HG02973 (cell line): ENCODE data around the gene NDOR1.
"Not testable (repeated sequence)": the region's sequence is repeated elsewhere in the genome, so short reads cannot be mapped to it uniquely, and the experiment has no call there.

Experiments used
- ATAC-seq: cut with Tn5 transposase; IDR thresholded peaks from one replicate; pipeline ENCODE4 v1.9.1; 2021; ENCODE audit warnings: moderate library complexity; ENCODE audit not compliant: unreplicated experiment

Gene NDOR1

DNA sequence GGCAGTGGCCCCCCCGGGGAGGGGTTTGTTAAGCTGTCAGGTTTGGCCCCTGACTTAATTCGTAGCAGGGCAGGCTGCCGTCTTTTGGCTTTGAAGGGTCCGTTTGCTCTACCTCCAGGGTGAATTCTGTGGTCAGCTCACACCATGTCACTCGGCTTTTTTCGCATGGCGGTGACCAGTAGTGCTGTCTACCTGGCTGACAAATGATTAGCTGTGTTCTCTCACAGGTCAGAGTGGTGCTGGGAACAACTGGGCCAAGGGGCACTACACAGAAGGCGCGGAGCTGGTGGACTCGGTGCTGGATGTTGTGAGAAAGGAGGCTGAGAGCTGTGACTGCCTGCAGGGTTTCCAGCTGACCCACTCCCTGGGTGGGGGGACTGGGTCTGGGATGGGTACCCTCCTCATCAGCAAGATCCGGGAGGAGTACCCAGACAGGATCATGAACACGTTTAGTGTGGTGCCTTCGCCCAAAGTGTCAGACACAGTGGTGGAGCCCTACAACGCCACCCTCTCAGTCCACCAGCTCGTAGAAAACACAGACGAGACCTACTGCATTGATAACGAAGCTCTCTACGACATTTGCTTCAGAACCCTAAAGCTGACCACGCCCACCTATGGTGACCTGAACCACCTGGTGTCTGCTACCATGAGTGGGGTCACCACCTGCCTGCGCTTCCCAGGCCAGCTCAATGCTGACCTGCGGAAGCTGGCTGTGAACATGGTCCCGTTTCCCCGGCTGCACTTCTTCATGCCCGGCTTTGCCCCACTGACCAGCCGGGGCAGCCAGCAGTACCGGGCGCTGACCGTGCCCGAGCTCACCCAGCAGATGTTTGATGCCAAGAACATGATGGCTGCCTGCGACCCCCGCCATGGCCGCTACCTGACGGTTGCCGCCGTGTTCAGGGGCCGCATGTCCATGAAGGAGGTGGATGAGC, 37.0 kb downstream of the NDOR1 start:
- no peak for ATAC-seq

DNA sequence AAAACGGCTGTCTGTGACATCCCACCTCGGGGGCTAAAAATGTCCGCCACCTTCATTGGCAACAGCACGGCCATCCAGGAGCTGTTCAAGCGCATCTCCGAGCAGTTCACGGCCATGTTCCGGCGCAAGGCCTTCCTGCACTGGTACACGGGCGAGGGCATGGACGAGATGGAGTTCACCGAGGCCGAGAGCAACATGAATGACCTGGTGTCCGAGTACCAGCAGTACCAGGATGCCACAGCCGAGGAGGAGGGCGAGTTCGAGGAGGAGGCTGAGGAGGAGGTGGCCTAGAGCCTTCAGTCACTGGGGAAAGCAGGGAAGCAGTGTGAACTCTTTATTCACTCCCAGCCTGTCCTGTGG, 37.7 kb downstream of the NDOR1 start:
- ATAC-seq = not testable (repeated sequence)

DNA sequence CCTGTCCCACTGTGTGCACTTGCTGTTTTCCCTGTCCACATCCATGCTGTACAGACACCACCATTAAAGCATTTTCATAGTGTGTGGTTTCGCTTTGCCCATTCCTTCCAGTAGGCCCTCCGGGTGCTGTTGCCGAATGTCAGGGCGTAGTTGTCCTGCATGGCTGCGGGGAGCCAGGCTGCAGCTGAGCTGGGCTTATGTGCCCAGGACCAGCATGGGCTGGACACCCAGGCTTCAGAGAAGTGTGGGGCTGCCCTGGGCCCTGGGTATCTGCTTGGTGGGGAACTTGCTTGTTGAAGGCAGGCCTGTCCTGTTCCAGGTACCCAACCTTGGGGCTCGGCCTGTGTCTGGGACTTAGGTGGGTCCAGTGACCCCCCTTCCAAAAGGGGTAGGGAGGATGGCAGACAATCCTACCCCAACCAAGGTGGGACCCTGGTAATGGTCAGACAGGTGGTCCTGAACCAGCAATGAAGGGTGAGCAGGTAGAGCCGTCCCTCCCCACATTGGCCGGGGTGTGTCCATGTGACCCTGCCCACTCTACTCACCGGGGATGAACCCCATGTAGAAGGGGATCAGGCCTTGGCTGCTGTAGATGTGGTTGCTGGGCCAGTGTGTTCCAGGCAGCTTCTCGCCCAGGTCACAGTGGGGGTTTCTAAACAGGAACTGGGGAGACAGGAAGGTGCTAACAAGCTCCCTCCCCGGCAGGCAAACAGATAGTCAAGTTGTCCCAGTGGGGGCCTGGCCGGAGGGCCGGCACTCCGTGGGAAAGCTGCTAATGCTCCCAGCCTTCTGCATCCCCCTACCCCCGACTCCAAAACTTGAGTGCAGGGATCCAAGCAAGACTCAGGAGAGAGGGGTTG, 38.4 kb downstream of the NDOR1 start:
- ATAC-seq = no peak

DNA sequence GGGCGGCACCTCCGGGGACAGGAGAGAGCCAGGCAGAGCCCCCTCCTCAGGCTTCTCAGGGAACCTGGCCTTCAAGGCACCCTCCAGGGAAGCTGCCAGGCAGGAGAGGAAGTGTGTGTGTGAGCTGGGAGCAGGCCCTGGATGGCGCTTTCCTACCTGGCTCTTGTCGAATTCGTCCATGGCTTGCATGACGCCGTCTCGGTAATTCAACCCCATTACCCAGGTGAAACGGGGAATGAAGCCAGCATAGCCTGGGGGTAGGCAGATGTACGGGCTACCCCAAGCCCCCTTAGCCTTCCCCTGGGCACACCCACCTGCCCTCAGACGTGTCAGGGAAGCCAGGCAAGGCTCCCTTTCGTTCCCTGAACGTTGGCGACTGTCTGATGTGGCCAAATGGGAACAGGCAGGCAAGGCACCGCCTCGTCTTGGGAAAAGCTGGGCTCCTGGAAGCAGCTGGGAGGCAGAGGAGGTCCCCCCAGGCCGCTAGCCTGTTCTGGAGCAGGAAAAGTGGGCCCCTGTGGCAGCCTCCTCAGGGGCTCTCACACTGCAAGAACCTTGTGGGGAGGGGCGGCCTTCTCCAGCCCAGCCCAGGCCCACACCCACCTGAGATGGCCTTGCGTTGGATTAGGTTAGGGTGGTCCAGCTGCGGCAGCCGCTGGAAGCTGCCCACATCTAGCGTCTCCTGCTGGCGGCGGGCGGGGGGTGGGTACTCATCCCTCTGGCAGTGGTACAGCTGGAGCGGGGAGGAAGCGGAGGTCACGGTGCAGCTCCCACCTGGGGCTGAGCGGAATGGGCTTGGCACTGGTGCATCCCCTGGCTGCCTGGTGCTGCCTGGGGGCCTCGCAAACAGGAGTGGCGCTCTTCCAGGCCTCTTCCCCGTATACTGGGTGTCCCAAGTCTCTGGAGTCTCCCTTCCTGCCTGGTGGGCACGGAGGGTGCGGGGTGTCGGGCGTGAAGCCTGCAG, 39.3 kb downstream of the NDOR1 start:
- ATAC-seq = no peak

DNA sequence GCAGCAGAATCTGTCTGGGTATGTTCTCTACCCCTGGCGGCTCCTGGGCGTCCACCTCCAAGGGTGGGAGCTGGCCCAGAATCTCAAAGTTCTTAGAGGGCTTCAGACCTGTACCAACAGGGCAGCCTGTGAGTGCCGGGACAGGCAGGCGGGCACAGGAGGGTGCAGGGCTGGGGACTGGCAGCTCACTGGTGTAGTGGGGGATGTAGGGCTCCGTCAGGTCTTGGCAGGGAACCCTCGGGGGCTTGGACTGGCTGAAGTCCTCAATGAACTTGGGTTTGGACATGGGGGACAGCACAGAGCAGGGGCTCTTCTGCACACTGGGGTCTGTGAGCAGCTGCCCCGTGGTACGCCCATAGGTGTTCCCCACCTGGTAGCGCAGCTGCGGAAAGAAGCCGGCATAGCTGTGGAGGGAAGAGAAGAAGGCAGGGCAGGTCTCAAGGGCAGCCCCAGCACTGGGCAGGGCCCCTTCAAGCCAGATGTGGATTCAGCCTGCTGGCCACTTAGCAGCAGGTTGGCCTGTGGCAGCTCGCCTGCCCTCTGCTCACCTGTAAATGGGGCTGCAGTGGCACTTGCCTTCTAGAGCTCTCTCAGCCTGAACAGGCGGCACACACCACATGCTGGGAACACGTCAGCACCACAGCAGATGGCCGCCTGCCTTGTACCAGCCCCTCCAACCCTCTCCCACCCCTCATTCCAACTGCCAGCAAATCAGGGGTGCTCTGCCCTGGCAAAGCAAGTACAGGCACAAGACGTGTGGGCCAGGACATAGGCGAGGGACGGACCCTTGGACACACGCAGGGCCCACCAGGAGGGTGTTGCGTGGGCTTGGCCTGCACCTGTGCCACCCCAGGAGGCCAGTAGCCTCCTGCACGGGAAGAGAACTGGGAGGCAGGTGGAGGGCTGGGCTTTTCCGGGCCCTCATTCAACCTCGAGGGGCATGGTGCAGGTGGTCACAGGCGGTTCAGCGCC, 40.2 kb downstream of the NDOR1 start:
- ATAC-seq = no peak

DNA sequence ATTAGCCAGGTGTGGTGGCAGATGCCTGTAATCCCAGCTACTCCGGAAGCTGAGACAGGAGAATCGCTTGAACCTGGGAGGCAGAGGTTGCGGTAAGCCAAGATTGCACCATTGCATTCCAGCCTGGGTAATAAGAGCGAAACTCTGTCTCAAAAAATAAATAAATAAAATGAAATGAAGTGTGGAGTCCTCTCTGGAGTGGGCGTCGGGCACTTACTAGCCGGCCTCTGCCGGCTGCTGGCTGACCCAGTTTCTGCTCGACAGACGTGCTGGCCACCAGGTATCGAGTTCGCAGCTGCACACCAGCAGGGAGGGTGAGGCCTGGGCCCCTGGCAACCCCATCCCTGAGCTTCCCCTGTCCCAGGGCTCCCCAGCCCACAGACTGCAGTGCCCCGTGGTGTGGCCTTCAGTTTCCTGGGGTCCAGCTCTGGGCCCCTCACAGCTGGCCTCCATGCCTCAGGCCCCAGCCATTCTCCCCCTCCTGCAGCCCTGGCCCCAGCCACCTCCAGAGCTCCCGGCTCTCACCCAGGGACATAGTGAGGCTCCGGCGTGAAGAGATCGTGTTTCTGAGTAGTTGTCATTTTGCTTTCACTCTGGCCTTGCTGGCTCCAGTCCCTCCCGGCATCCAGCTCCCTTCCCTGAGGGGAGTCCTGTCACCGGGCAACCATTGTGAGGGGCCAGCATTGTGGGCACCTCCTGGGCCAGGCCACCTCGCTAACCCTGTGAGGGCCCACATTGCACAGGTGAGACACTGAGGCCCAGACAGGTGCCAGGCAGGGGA, 41.8 kb downstream of the NDOR1 start:
- ATAC-seq = no peak

DNA sequence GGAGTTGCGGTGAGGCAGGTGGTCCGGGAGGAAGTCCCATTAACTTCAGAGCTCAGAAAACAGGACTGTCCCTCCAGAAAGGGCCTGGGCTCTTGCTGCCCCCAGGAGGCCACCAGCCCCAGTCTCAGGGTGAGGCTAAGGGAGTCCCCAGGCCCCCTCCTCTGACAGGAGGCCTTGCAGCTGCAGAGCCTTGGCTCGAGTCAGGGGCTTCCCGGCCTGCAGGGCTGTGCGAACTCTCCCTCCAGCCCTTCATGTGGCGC, 42.3 kb downstream of the NDOR1 start:
- ATAC-seq = no peak

DNA sequence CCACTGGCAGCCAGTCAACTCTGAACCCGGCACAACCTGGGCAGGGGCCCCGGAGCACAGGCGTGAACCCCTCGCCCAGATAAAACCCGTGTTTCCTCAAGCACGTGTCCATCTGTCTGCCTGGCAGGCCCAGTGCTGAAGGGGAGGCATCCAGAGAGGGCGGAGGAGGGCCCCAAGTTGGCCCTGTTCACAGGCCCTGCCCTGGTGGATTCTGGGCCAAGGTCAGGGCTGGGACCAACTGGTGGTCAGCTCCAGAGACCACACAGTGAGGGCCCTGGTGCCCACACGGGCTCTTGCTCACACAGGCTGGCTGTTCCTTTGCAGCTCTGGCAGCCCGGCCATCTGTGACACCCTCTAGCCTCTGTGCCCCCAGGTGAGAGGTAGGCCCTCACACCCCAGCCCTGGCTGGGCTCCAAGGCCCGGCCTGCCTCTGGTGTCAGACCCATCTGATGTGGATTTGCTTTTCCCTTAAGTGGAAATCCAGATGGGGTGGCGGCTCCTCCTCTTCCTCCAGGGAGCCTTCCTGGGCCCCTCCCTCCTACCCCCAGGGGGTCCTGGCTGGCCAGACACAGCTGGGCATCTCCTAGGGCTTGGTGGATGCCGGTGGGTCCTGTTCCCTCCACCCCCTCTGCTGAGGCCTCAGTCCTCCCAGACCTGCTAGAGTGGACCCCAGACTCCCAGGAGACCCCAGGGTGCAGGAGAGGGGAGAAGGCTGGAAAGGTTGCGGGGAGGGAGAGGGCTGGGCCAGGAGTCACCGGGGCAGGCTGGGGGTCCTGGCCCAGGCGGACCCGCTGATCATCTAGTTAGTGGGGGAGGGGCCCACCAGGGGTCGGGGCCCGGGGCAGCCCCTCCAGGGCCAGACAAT, 45.1 kb downstream of the NDOR1 start:
- ATAC-seq = no peak

DNA sequence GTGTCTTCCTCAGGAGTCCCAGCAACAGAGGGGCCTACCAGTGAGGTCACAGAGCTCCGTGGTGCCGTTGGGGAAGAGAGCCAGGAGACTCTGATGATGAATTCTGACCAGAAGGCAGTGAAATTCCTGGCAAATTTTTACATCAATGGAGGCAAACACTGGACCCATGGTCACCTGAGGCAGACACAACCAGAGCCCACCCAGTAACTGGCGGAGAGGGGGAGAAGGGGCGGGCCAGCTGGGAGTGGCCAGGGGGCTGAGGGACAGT, 45.6 kb downstream of the NDOR1 start, which contains the start of gene STPG3:
Gene STPG3, plus strand, starts transcription at position 93 of the 268 bp plus-strand sequence. Its CDS starts 1 bp downstream, at position 94.
- no peak for ATAC-seq

DNA sequence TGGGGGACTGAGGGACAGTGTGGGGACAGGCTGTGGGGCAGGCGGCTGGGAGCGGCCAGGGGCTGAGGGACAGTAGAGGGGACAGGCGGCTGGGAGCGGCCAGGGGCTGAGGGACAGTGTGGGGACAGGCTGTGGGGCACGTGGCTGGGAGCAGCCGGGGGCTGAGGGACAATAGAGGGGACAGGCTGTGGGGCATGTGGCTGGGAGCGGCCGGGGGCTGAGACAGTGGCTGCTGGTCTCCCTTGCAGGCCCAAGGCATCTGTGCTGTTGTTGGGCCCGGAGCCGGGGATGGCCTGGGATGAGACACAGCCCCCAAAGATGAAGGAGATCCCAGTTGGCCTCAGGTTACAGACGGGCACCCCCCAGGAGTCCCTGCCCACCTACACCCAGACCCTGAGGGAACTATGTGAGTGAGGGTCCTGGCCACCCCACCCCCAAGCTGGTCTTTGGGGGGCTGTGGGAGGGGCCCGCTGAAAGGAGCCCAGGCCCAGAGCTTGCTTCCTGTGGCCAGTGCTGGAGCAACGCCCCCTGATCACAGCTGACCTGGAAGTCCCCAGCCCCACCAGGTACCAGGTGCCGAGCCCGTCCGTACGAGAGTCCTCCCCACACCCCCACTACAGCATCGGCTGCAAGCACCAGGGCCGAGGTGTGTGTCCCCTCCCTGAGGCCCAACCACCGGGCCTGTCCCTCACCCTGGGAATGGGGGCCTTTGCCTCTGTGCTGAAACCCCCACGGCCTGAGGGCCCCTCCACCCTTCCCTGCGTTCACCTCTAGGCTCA, 46.2 kb downstream of the NDOR1 start:
- no peak for ATAC-seq

DNA sequence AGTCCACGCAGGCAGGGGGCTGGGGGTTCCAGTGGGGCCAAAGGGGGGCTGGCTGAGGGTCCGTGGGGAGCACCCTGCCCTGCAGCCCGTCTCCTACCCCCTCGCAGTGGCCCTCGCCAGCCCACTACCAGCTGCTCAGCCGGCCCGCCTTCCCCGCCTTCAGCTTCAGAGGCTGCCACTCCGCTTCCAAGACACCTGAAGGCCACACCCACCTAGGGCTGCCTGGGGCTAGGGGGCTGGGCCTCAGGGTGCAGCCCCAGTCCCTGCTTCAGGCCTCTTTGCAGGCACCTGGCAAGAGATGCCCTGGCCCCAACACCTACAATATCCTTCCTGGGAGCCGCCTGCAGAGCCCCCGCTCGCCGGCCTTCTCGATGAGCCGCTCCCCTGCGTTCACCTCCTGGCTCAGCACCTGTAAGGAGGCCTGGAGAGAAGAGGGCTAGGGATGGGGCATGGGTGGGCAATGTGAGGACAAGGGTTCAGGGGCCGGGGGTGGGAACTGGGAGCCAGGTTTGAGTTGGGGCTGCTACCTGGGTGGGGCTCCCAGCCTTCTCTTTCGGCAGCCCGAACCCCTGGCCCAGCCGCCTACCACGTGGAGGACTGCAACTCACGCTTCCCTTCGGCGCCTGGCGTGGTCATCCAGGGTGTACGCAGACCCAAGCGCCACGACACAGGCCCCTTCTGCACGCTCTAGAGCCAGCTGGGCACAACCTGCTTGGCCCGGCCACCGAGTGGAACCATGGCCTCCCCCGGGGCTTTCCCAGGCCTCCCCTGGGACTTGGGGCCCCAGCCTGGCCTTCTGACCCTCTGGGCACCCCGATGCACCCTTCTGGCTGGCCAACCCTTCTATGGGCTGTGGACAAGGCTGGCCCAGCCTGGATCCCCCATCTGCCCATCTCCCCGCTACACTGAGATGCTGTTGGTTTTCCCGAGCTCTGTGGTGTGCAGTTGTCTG, 47.3 kb downstream of the NDOR1 start:
- no peak for ATAC-seq

DNA sequence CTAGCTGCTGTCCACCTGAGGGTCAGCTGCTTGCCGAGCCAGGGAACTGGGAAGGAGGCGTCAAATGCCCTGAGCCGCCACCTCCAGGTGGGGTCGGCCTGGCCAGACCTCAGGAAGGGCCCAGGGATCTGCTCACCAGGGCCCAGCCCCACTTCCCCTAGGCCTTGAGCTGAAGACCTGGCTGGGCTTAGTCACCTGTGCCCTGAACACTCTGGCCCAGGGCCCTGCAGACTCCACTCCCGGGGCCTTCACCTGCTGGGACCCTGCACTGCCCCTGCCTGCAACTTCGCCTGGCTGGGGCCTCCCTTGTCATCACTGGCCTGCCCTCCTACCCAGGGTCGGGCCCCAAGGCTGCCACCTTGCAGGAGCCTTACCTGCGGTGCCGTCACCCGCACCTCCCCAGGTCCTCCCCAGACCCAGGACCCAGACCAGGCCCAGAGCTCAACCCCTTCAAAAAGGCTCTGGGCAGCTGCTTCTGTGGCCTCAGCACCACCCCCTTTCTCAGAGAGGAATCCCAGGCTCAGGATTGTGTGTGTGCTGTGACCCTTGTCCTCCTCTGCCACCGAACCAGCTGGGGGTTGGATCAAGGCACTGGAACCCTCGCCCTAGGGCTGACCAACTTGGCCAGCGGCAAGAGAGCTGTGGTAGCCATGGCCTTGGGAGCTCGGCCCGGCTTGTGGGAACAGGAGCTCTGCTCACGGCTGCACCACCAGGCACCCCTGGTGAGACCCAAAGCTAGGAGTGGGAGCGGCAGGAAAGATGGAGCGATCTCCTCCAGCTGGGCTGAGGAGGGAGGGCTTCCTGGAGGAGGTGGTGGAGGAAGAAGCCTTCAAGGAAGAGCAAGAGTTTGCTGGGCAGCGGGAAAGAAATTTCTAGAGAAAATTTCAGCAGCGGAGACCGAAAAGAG, 48.5 kb downstream of the NDOR1 start:
- no peak for ATAC-seq

DNA sequence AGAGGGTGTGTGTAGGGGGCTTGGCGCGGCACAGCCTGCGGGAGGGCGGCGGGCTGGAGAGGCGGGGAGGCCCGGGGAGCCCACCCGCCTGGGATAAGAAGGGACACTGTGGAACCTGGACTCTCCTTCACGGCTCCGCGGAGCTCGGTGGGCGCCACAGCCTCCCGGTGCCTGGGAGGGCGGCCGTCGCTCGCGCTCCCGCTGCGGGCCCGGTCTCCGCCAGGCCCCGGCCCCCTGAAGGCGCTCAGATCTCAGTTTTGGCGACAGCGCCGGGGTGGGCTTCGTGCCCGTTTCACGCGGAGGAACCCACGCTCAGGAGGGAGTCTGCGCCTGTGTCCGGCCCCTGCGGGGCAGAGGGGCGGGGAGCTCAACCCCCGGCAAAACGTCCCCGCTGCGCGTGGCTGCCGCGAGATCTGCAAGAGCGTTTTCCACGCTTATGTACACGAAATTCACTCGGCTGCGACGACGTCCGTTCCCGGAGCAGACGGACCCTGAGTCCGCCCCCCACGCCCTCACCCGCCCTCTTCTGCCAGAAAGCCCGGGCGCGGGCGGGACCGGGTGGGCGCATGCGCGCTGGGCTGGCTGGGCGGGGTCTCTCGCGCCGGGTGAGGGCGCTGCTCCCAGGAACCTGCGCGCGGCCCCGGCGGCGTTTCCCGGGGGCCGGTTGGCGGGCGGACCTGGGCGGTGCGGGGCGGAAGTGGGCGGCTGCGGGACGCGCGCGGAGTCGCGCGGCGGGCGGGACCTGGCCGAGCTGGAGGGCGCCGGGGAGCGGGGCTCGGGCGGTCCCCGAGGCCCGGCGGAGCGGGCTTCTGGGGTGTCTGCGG, 49.3 kb downstream of the NDOR1 start, which contains the start of gene NELFB:
Gene NELFB, plus strand, starts transcription at position 704 of the 824 bp plus-strand sequence.
- peak; percentile 68 for ATAC-seq

DNA sequence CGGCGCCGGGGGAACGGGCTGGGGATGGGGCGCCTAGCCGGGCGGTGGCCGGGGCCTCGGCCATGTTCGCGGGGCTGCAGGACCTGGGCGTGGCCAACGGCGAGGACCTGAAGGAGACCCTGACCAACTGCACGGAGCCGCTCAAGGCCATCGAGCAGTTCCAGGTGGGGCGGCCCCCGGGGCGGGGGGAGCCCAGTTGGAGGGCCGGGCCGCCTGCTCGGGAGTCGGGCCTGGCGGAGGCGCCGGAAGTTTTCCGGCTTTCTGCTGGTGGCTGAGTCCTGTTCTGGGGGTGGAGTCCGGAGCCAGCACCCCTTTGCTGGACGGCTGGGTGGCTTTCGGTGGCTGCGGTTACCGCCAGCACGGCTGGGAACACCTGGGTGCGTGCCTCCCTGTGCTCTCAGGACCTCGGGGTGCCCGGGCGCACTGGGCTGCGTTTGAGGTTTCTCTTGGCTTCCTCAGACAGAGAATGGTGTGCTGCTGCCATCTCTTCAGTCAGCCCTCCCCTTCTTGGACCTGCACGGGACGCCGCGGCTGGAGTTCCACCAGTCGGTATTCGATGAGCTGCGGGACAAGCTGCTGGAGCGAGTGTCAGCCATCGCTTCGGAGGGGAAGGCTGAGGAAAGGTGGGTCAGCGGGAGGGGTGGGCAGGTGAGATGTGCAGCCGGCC, 50.1 kb downstream of the NDOR1 start:
- ATAC-seq = peak; percentile 7
